Measurements from ENCODE around the gene SAT2. TPM values are rescaled to one million over a fixed set of nuclear protein-coding genes. Genes with fewer than 3 reads are reported as not detected.
"Not testable (repeated sequence)": the region's sequence is repeated elsewhere in the genome, so short reads cannot be mapped to it uniquely, and the experiment has no call there.

SAT2 gene
- total RNA-seq, 1 experiment from 2014 or later = 45.5 TPM

GRCh38 chr17:7625749-7626148 is 1.9 kb downstream of the SAT2 start:
- H3K4me3 ChIP-seq (ENCODE audit: insufficient read depth, low read depth, low read length); H3K36me3 ChIP-seq (replicated peaks; ENCODE audit: control insufficient read depth, insufficient read depth, low read length); H3K27me3 ChIP-seq (ENCODE audit: control insufficient read depth, insufficient read depth, low read length); DNase-seq: not testable (repeated sequence)

- Histone ChIP-seq H3K36me3 (replicated peaks; ENCODE audit: control insufficient read depth, insufficient read depth, low read length) (peaks cover 4% of the 10 kb centered on the region), H3K4me3 (ENCODE audit: insufficient read depth, low read depth, low read length) (no peak overlapping the region), H3K27me3 (ENCODE audit: control insufficient read depth, insufficient read depth, low read length) (no peaks in the 10 kb centered on the region)
- DNase-seq = no peak
Measured at GRCh38 chr17:7623661-7624060, 4.0 kb downstream of the SAT2 start.

- Histone ChIP-seq H3K27me3 (ENCODE audit: control insufficient read depth, insufficient read depth, low read length) (no peaks in the 10 kb centered on the region), H3K4me3 (ENCODE audit: insufficient read depth, low read depth, low read length) (no peak overlapping the region), H3K36me3 (replicated peaks; ENCODE audit: control insufficient read depth, insufficient read depth, low read length) (no peaks in the 10 kb centered on the region)
- DNase-seq = no peak
Measured at GRCh38 chr17:7620835-7621234, 6.8 kb downstream of the SAT2 start.

GRCh38 chr17:7618608-7619007 is 9.0 kb downstream of the SAT2 start:
- Histone ChIP-seq H3K4me3 (ENCODE audit: insufficient read depth, low read depth, low read length) (no peak overlapping the region), H3K36me3 (replicated peaks; ENCODE audit: control insufficient read depth, insufficient read depth, low read length) (no peaks in the 10 kb centered on the region), H3K27me3 (ENCODE audit: control insufficient read depth, insufficient read depth, low read length) (no peaks in the 10 kb centered on the region; the same call in 1 of the 2 replicates)
- DNase-seq = no peak

- Histone ChIP-seq H3K36me3 (replicated peaks; ENCODE audit: control insufficient read depth, insufficient read depth, low read length) (peaks cover 2% of the 10 kb centered on the region; the same call in 1 of the 2 replicates), H3K4me3 (ENCODE audit: insufficient read depth, low read depth, low read length) (peak overlapping the region; percentile 33; the same call in 1 of the 2 replicates), H3K27me3 (ENCODE audit: control insufficient read depth, insufficient read depth, low read length) (no peaks in the 10 kb centered on the region; the same call in 1 of the 2 replicates)
- no peak for DNase-seq
Measured at GRCh38 chr17:7615265-7615747, 12.3 kb downstream of the SAT2 start.

GRCh38 chr17:7614425-7615264 is 13.0 kb downstream of the SAT2 start, which contains the start of gene FXR2:
TSS of gene FXR2 (minus strand) at chr17:7614897. CDS start at chr17:7614532, 365 bp downstream.
- peak; percentile 100 for DNase-seq
- Histone ChIP-seq H3K27me3 (ENCODE audit: control insufficient read depth, insufficient read depth, low read length) (no peaks in the 10 kb centered on the region; the same call in 1 of the 2 replicates), H3K36me3 (replicated peaks; ENCODE audit: control insufficient read depth, insufficient read depth, low read length) (peaks cover 2% of the 10 kb centered on the region; the same call in 1 of the 2 replicates)

GRCh38 chr17:7613769-7614424 is 13.7 kb downstream of the SAT2 start:
- H3K36me3 ChIP-seq (replicated peaks; ENCODE audit: control insufficient read depth, insufficient read depth, low read length) = peaks cover 2% of the 10 kb centered on the region; the same call in 1 of the 2 replicates
- DNase-seq = no peak
- peak overlapping the region; percentile 79 for H3K4me3 ChIP-seq (ENCODE audit: insufficient read depth, low read depth, low read length)
- H3K27me3 ChIP-seq (ENCODE audit: control insufficient read depth, insufficient read depth, low read length) = no peaks in the 10 kb centered on the region; the same call in 1 of the 2 replicates

More at GRCh38 chr17:7614425-7615264, 13.0 kb downstream of the SAT2 start, which contains the start of gene FXR2:
- peak within 1 kb of the TSS; percentile 79 for H3K4me3 ChIP-seq (ENCODE audit: insufficient read depth, low read depth, low read length)

GRCh38 chr17:7612294-7612640 is 15.4 kb downstream of the SAT2 start:
- no peak for DNase-seq
- H3K4me3 ChIP-seq (ENCODE audit: insufficient read depth, low read depth, low read length) = no peak overlapping the region
- peaks cover 2% of the 10 kb centered on the region; the same call in 1 of the 2 replicates for H3K36me3 ChIP-seq (replicated peaks; ENCODE audit: control insufficient read depth, insufficient read depth, low read length)
- H3K27me3 ChIP-seq (ENCODE audit: control insufficient read depth, insufficient read depth, low read length) = no peaks in the 10 kb centered on the region; the same call in 1 of the 2 replicates

- H3K27me3 ChIP-seq (ENCODE audit: control insufficient read depth, insufficient read depth, low read length) = no peaks in the 10 kb centered on the region; the same call in 1 of the 2 replicates
- H3K36me3 ChIP-seq (replicated peaks; ENCODE audit: control insufficient read depth, insufficient read depth, low read length) = peaks cover 2% of the 10 kb centered on the region; the same call in 1 of the 2 replicates
- no peak overlapping the region for H3K4me3 ChIP-seq (ENCODE audit: insufficient read depth, low read depth, low read length)
- no peak for DNase-seq
Measured at GRCh38 chr17:7611635-7612293, 15.9 kb downstream of the SAT2 start.

GRCh38 chr17:7610641-7611040 is 17.0 kb downstream of the SAT2 start:
- DNase-seq = no peak
- Histone ChIP-seq H3K36me3 (replicated peaks; ENCODE audit: control insufficient read depth, insufficient read depth, low read length) (peaks cover 4% of the 10 kb centered on the region; the same call in 1 of the 2 replicates), H3K27me3 (ENCODE audit: control insufficient read depth, insufficient read depth, low read length) (no peaks in the 10 kb centered on the region; the same call in 1 of the 2 replicates), H3K4me3 (ENCODE audit: insufficient read depth, low read depth, low read length) (no peak overlapping the region)

- no peaks in the 10 kb centered on the region for H3K27me3 ChIP-seq (ENCODE audit: control insufficient read depth, insufficient read depth, low read length)
- peaks cover 21% of the 10 kb centered on the region for H3K36me3 ChIP-seq (replicated peaks; ENCODE audit: control insufficient read depth, insufficient read depth, low read length)
- no peak overlapping the region for H3K4me3 ChIP-seq (ENCODE audit: insufficient read depth, low read depth, low read length)
- no peak for DNase-seq
Measured at GRCh38 chr17:7606280-7606679, 21.3 kb downstream of the SAT2 start.

- DNase-seq; H3K27me3 ChIP-seq (ENCODE audit: control insufficient read depth, insufficient read depth, low read length); H3K4me3 ChIP-seq (ENCODE audit: insufficient read depth, low read depth, low read length): not testable (repeated sequence)
- peaks cover 38% of the 10 kb centered on the region for H3K36me3 ChIP-seq (replicated peaks; ENCODE audit: control insufficient read depth, insufficient read depth, low read length)
Measured at GRCh38 chr17:7597561-7597960, 30.1 kb downstream of the SAT2 start.

GRCh38 chr17:7593296-7593695 is 34.3 kb downstream of the SAT2 start:
- Histone ChIP-seq H3K4me3 (ENCODE audit: insufficient read depth, low read depth, low read length) (no peak overlapping the region), H3K36me3 (replicated peaks; ENCODE audit: control insufficient read depth, insufficient read depth, low read length) (peaks cover 27% of the 10 kb centered on the region), H3K27me3 (ENCODE audit: control insufficient read depth, insufficient read depth, low read length) (no peaks in the 10 kb centered on the region)
- peak; percentile 39 for DNase-seq

- Histone ChIP-seq H3K36me3 (replicated peaks; ENCODE audit: control insufficient read depth, insufficient read depth, low read length) (peaks cover 28% of the 10 kb centered on the region), H3K27me3 (ENCODE audit: control insufficient read depth, insufficient read depth, low read length) (no peaks in the 10 kb centered on the region), H3K4me3 (ENCODE audit: insufficient read depth, low read depth, low read length) (no peak overlapping the region)
- peak; percentile 29 for DNase-seq
Measured at GRCh38 chr17:7592422-7593021, 35.1 kb downstream of the SAT2 start.
